AG09319 (cell line): Measurements from ENCODE around the gene CEP72.

Experiments
- DNase-seq: peaks from one replicate; pipeline ENCODE4 v3.0.0-alpha.2; 2010; ENCODE audit warnings: low read depth; ENCODE audit errors: extremely low read depth
- CTCF ChIP-seq: IDR thresholded peaks from 2 replicates; pipeline ENCODE4 v1.5.1; 2011; ENCODE audit warnings: low read depth, mild to moderate bottlenecking, inconsistent platforms, low read length, moderate library complexity

Gene CEP72

GRCh38 chr5:620152-620551 lies 8.0 kb downstream of the CEP72 start:
- DNase-seq: no peak
- TF ChIP-seq CTCF: no peak

- no peak for DNase-seq
- TF ChIP-seq CTCF: no peak
Measured at GRCh38 chr5:620586-621180, 8.5 kb downstream of the CEP72 start.

- DNase-seq: no peak
- no peak for TF ChIP-seq CTCF
Measured at GRCh38 chr5:621341-621761, 9.2 kb downstream of the CEP72 start.

- DNase-seq: no peak
- no peak for TF ChIP-seq CTCF
Measured at GRCh38 chr5:622359-622758, 10.2 kb downstream of the CEP72 start.

- TF ChIP-seq CTCF: no peak
- DNase-seq: no peak
Measured at GRCh38 chr5:622946-623522, 10.9 kb downstream of the CEP72 start.

GRCh38 chr5:623531-623930 lies 11.4 kb downstream of the CEP72 start:
- TF ChIP-seq CTCF: no peak
- DNase-seq: no peak

- DNase-seq: no peak
- TF ChIP-seq CTCF: no peak
Measured at GRCh38 chr5:624118-624950, 12.2 kb downstream of the CEP72 start.
